ENCODE results near the gene DPPA2. TPM values are rescaled to one million over a fixed set of nuclear protein-coding genes. Genes with fewer than 3 reads are reported as not detected.

Gene DPPA2
- total and polyA plus RNA-seq, 2 of the 8 experiments (the other 6 are each of a cell fraction or from before 2014, with no cell fraction given), result 7.8 to 12.6 TPM

DNA sequence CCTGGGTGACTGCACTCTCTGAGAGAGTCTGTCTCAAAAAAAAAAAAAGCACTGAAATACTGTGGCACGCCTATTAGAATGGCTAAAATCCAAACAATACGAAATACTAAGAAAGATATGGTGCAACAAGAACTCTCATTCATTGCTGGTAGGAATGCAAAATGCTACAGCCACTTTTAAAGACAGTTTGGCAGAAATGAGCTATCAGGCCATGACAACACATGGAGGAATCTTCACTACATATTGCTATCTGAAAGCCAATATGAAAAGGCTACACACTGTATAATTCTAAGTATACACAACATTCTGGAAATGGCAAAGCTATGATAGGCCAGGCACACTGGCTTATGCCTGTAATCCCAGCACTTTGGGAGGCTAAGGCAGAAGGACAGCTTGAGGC is 18.8 kb downstream of the DPPA2 start:
- H3K4me1 ChIP-seq (replicated peaks in 1 of 4; ENCODE audit: control insufficient read depth in 3 of 4, insufficient read depth in 4 of 4, low read length in 3 of 4), result no peaks in the 10 kb centered on the region
- H3K14ac ChIP-seq (ENCODE audit: insufficient read length), result no peak overlapping the region
- no peak overlapping the region for H3K56ac ChIP-seq (replicated peaks; ENCODE audit: insufficient read length, low read depth, low read length)
- no peaks in the 10 kb centered on the region for H3K36me3 ChIP-seq (ENCODE audit: control insufficient read depth in 2 of 4, insufficient read depth in 4 of 4, low read length in 3 of 4)
- POLR2A ChIA-PET (ENCODE audit: partially characterized antibody), result interaction anchor here (1.0 to 1.4 kb wide), 3 partner anchors 32 to 37 kb away, joined by 3 to 4 read pairs (median 4); no protein-coding TSS in a partner anchor
- CTCF ChIA-PET (ENCODE audit: partially characterized antibody), result interaction anchor here (0.5 to 1.7 kb wide), 5 partner anchors 9 to 1141 kb away, joined by 3 to 6 read pairs (median 3); no protein-coding TSS in a partner anchor
- no peak overlapping the region for H2AFZ ChIP-seq (ENCODE audit: low read length)
- H3K79me2 ChIP-seq (ENCODE audit: control insufficient read depth in 1 of 2, insufficient read depth in 2 of 2, low read length in 2 of 2), result no peaks in the 10 kb centered on the region
- H3K23ac ChIP-seq (ENCODE audit: insufficient read length), result no peak overlapping the region
- H3K4ac ChIP-seq (replicated peaks; ENCODE audit: insufficient read length, low read depth, low read length), result no peak overlapping the region
- no peaks in the 10 kb centered on the region for H4K20me1 ChIP-seq (replicated peaks in 1 of 2; ENCODE audit: control insufficient read depth in 1 of 2, insufficient read depth in 2 of 2, low read length in 2 of 2)
- no peak overlapping the region for H2AK5ac ChIP-seq (ENCODE audit: low read depth, low read length)
- FAIRE-seq, result no peak
- H4K5ac ChIP-seq (ENCODE audit: insufficient read length, low read depth, low read length), result no peak overlapping the region
- H2BK20ac ChIP-seq (ENCODE audit: low read length), result no peak overlapping the region
- H3K23me2 ChIP-seq (ENCODE audit: low read depth, low read length), result no peaks in the 10 kb centered on the region
- H2BK15ac ChIP-seq (ENCODE audit: low read length), result no peak overlapping the region
- H2BK120ac ChIP-seq (replicated peaks; ENCODE audit: low read depth, low read length), result no peak overlapping the region
- no peak overlapping the region for H3K4me3 ChIP-seq (ENCODE audit: extremely low read depth in 1 of 4, insufficient read depth in 2 of 4, low read depth in 3 of 4, low read length in 4 of 4)
- 94% methylated on average over 2 of the region's 2 CpGs; no CpG with 5 or more reads in 1 of the 2 experiments for WGBS, 2 experiments (ENCODE audit: extremely low coverage in 1 of 2, insufficient coverage in 1 of 2, insufficient read length in 1 of 2, insufficient replicate concordance in 2 of 2, low coverage in 1 of 2, low lambda C conversion rate in 2 of 2, missing lambda C conversion rate in 1 of 2)
- H2BK5ac ChIP-seq (ENCODE audit: low read depth, low read length), result no peak overlapping the region
- H3K79me1 ChIP-seq (ENCODE audit: low read depth, low read length), result no peaks in the 10 kb centered on the region
- no peak overlapping the region for H3K18ac ChIP-seq (ENCODE audit: extremely low read depth, low read length)
- no peak overlapping the region for H4K91ac ChIP-seq (replicated peaks; ENCODE audit: insufficient read length, low read length)
- no peaks in the 10 kb centered on the region for H3K9me3 ChIP-seq (ENCODE audit: insufficient read depth in 2 of 2, low read depth in 1 of 2, low read length in 1 of 2)
- H4K8ac ChIP-seq (ENCODE audit: extremely low read depth, insufficient read depth, low read length), result no peak overlapping the region
- H3K27ac ChIP-seq (ENCODE audit: low read depth, low read length), result no peak overlapping the region
- no peak for DNase-seq (ENCODE audit: low read depth in 1 of 2, low spot score in 2 of 2)
- H2BK12ac ChIP-seq (ENCODE audit: low read depth, low read length), result no peak overlapping the region
- no peak overlapping the region for H3K9ac ChIP-seq (replicated peaks in 1 of 4; ENCODE audit: extremely low read depth in 1 of 4, low read depth in 3 of 4, low read length in 3 of 4)
- H3K4me2 ChIP-seq (ENCODE audit: insufficient read depth in 1 of 2, low read depth in 2 of 2, low read length in 2 of 2), result no peak overlapping the region
- no peaks in the 10 kb centered on the region for H3K27me3 ChIP-seq (replicated peaks in 1 of 4; ENCODE audit: control insufficient read depth in 3 of 4, extremely low read depth in 1 of 4, insufficient read depth in 3 of 4, low read length in 3 of 4)
- TF ChIP-seq SIRT6 (IDR thresholded peaks at IDR 0.05; ENCODE audit: low read length), result no peak
- TF ChIP-seq POU5F1 (IDR thresholded peaks at IDR 0.05; ENCODE audit: low read depth, low read length), result no peak
- no peak for TF ChIP-seq ASH2L (IDR thresholded peaks at IDR 0.05; ENCODE audit: low read length)
- TF ChIP-seq CHD2 (IDR thresholded peaks at IDR 0.05; ENCODE audit: low read length), result no peak
- TF ChIP-seq BRCA1 (IDR thresholded peaks at IDR 0.05; ENCODE audit: low read depth, low read length), result no peak
- TF ChIP-seq, protein P1, sequence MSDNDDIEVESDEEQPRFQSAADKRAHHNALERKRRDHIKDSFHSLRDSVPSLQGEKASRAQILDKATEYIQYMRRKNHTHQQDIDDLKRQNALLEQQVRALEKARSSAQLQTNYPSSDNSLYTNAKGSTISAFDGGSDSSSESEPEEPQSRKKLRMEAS (IDR thresholded peaks at IDR 0.05), result no peak
- TF ChIP-seq, protein P2, sequence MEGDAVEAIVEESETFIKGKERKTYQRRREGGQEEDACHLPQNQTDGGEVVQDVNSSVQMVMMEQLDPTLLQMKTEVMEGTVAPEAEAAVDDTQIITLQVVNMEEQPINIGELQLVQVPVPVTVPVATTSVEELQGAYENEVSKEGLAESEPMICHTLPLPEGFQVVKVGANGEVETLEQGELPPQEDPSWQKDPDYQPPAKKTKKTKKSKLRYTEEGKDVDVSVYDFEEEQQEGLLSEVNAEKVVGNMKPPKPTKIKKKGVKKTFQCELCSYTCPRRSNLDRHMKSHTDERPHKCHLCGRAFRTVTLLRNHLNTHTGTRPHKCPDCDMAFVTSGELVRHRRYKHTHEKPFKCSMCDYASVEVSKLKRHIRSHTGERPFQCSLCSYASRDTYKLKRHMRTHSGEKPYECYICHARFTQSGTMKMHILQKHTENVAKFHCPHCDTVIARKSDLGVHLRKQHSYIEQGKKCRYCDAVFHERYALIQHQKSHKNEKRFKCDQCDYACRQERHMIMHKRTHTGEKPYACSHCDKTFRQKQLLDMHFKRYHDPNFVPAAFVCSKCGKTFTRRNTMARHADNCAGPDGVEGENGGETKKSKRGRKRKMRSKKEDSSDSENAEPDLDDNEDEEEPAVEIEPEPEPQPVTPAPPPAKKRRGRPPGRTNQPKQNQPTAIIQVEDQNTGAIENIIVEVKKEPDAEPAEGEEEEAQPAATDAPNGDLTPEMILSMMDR (IDR thresholded peaks at IDR 0.05; ENCODE audit: control extremely low read depth in 1 of 3, insufficient read depth in 1 of 3, low read depth in 1 of 3, low read length in 3 of 3), result no peak
- no peak for TF ChIP-seq FOSL1 (IDR thresholded peaks at IDR 0.05; ENCODE audit: insufficient read depth, low read depth, low read length)
- no peak for TF ChIP-seq NRF1 (IDR thresholded peaks at IDR 0.05; ENCODE audit: low read depth, low read length)
- no peak for TF ChIP-seq NANOG (IDR thresholded peaks at IDR 0.05; ENCODE audit: insufficient read depth, low read depth, low read length, poor library complexity, severe bottlenecking)
- TF ChIP-seq CBX5 (IDR thresholded peaks at IDR 0.05; ENCODE audit: low read depth, low read length), result no peak
- no peak for TF ChIP-seq SP1 (IDR thresholded peaks at IDR 0.05; ENCODE audit: low read depth, low read length)
- no peak for TF ChIP-seq BCL11A (IDR thresholded peaks at IDR 0.05; ENCODE audit: low read depth in 2 of 2, low read length in 2 of 2)
